Lung microvascular endothelial cell (primary cell): ENCODE data around the gene MRPS11. TPM values are rescaled to one million over a fixed set of nuclear protein-coding genes. Genes with fewer than 3 reads are reported as not detected.
A peak's percentile ranks its signal among the peaks of the same experiment; 100 is the strongest.
"Not testable (repeated sequence)": the region's sequence is repeated elsewhere in the genome, so short reads cannot be mapped to it uniquely, and the experiment has no call there.

Experiments
- DNase-seq, 2 donors: peaks; one replicate each; pipeline versions ENCODE4 v3.0.0 to v3.0.0-alpha.2; 2010; ENCODE audit warnings: low read depth in 2 of 2
- total RNA-seq: library from RNA; depleted of rRNA; stranded (reverse); fragments of >200 nt; gene quantifications from 2 replicates; pipeline ENCODE4 v1.2.1, GENCODE V29; 2014

MRPS11 gene
- total RNA-seq, 1 donor from 2014 or later: 29.4 TPM

- no peak for DNase-seq
Measured at GRCh38 chr15:88489321-88489720, 21.8 kb downstream of the MRPS11 start.

DNA sequence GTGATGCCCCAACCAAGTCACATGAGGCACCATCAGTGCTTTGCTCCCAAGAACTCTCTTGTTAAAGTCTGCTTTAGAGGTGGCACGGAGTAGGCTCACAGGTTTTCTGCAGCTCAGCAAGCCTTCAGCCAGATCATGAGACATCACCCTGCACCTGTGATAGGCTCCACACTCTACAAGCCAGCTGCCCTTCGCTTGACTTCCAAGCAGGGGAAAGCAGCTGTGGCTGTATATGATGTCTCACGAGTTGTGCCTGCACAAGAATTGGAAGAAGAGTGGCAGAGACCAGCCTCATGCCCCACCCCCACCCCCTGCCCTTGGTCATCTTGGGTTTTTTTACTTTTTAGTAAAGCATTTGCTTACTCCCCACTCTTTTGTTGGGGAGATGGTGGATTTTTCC, 22.5 kb downstream of the MRPS11 start:
- no peak for DNase-seq

DNA sequence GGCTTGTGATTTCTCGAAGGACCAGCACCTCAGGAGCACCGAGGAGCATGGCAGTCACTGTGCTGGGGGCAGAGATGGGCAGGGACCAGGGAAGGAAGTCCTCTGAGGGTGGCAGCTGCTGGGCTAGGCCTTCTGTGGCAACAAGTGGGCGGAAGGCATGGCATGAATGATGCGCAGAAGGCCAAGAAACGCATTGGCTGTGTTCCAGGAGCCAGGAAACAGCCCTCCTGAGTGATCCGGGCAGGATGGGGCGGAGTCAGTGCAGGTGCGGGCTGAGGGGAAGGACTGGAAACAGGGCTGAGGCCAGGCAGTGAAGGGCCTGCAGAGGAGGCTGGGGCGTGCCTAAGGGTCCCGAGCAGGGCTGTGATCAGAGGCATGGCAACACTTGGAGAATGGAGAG, 23.6 kb downstream of the MRPS11 start:
- DNase-seq: no peak

DNA sequence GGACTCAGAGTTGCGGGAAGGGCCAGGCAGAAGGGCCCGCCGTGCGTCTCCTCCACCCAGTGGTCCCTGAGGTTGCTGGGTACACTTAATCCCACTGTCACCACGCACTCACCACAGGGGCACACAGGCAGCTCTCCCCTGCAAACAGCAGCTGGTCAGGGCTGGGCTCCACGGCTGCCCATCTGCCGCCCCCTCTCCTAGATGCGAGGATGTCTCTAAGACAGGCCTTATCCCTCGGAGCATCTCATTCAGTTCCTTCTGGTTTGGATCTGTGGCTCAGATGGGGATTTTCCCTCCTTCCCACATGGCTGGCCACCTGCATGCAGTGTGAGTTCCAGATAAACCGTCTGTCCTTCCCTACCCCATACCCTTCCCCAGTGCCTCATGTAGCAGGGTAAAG, 26.3 kb downstream of the MRPS11 start:
- DNase-seq: no peak

- no peak for DNase-seq
Measured at GRCh38 chr15:88497109-88497765, 29.7 kb downstream of the MRPS11 start.

DNA sequence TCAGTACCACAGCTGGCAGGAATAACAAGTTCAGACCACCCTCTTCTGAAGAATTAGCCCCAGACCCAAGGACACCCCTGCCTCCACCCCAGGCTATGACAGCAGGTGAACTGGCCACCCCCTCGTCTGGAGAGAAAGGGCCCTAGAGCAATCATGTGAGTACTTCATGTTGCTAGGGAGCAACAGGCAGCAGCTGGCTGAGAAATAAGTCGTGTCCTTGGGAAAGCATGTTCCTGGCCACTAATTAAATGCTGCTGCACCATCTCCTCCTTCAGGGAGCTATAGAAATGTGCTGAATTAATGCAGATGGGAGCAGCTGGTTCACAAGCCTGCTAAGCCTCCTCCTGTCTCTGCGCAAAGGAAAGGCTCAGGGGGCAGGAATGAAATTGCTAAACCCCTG, 31.5 kb downstream of the MRPS11 start:
- no peak for DNase-seq

GRCh38 chr15:88504445-88504844, 36.9 kb downstream of the MRPS11 start:
- no peak for DNase-seq

GRCh38 chr15:88505721-88506120, 38.2 kb downstream of the MRPS11 start:
- DNase-seq: no peak

GRCh38 chr15:88506628-88507027, 39.1 kb downstream of the MRPS11 start:
- DNase-seq: no peak

DNA sequence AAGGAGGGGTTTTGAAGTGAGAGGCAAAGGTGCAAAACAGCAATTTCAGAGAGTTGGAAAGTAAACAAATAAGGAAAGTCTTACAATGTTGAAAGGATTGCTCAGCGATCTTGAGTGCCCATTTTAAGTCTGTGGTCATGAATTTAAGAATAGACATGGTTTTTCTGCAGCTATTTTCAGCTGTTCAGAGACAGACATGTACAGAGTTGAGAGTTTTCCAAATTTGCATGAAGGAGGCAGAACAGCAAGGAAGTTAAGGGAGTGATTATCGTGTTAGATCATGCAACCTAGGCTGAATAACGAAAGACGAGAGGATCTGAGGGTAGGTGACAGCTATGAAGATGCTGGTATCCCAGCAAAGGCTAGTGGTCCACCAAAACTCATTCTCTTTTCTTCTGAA, 41.8 kb downstream of the MRPS11 start:
- DNase-seq: no peak

DNA sequence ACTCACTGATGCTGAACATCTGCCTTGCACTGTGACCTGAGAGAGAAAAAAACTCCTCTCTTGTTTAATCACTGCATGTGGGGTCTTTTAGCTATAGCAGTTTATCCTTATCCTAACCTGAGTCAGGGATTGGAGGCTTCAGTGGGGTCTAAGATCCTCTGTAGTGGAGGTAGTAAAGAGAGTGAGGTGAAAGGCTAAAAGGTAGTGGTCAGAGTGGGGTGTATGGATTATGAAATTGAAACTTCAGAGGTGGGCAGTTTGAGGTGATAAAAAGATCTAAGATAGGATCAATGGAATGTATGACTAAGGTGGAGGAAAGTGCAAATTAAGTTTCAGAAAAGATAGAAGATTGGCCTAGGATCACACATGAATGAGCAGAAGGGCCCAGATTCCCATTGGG, 42.5 kb downstream of the MRPS11 start:
- no peak for DNase-seq

DNA sequence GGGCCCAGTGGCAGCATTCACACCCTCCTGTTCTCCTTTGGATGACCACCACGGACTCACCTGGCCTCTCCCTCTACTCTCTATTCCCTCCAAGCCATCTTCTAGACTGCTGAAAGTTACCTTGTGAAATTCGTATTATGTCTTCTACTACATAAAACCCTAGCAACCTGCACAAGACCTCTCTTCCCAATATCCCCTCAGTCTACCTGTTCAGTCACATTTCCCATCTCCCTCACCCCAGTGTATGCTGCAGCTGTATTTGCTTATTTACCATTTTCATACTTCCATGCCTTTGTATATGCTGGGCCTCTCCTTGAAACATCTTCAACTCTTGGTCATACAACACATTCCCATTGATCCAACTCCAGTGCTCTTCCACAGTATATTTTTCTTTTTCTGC, 43.7 kb downstream of the MRPS11 start:
- DNase-seq: no peak

DNA sequence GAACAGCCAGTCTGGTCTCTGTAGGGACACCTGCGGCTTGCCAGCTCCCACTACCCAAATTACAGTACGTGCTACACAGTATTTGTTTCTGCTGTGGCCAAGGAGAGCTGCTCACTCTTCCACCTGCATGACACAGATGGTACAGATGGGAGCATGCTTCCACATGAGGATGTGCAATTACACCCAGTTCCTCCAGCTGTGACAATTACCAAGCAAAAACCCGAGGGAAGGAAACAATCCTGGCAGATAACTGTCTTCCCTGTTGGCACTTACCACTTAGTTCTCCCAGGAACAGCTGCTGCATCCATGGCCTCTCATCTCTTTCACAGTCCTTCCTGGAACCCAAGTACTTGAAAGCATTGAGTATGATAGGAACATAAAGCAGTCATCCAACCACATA, 44.6 kb downstream of the MRPS11 start:
- DNase-seq: no peak

- DNase-seq: no peak
Measured at GRCh38 chr15:88512601-88513000, 45.1 kb downstream of the MRPS11 start.

GRCh38 chr15:88513195-88513594, 45.7 kb downstream of the MRPS11 start:
- DNase-seq: peak in 1 of 2 donors; percentile 67

DNA sequence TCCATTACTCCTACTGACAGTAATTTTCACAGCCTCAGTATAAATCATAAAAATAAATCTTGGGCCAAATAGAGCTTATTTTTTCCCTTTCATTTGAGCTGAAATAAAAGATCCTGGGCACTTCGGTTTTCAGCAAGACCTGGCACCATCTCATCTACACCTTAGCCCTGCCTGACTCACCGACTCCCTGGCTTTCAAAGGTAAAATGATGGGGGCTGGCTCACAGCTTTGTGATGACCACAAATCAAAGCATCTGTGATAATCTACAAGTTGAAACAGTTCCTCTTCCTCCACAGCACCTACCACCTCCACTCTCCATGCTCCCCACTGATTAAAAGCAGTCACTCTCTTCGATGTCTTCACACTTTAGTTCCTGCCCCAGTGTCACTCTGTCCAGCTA, 51.4 kb downstream of the MRPS11 start:
- no peak for DNase-seq

DNA sequence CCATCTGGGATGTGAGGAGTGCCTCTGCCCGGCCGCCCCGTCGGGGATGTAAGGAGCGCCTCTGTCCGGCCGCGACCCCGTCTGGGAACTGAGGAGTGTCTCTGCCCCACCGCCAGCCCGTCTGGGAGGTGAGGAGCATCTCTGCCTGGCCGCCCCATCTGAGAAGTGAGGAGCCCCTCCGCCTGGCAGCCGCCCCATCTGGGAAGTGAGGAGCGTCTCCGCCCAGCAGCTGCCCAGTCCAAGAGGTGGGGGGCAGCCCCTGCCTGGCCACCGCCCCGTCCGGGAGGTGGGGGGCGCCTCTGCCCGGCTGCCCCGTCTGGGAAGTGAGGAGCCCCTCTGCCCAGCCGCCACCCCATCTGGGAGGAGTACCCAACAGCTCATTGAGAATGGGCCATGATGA, 56.6 kb downstream of the MRPS11 start:
- not testable (repeated sequence) for DNase-seq

- no peak for DNase-seq
Measured at GRCh38 chr15:88525418-88525817, 57.9 kb downstream of the MRPS11 start.

GRCh38 chr15:88526247-88526879, 58.9 kb downstream of the MRPS11 start:
- no peak for DNase-seq

DNA sequence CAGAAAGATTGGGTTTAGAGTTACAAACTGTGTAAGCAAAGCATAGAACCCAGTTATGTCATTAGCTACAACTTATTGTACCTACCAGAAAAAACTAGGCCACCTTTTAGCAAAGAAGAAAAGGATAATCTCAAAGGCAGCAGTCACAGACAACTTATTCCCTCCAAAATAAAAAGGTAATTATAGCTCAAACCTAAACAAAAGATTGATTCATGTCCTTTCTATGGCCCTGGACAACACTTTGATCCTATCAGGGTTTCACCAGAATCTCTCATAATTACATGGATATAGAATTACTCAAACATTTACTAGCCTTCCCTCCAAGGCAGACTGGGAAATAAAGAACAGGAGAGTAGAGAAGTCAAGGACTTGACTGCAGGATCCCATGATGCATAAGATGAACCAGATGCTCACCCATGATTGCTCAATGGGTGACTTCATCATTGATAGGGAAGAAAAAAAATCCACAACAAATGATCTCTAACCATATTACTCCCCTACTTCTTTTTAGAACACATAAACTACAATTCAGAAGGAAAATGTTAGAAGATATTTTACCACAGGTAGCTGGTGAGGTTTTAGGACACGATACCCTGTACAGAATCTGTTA, 61.6 kb downstream of the MRPS11 start:
- DNase-seq: no peak
